Vagina (tissue), 2 donors: ENCODE results near the gene SORCS2.

ENCODE experiments used
- POLR2A ChIP-seq, 2 donors: fragments of 450-650 bp; IDR thresholded peaks; one replicate each; pipeline ENCODE4 v1.6.1; 2017; ENCODE audit warnings: antibody characterized with exemption in 2 of 2, mild to moderate bottlenecking in 2 of 2, moderate library complexity in 2 of 2
- POLR2AphosphoS5 ChIP-seq, 2 donors: sonication (generic); formaldehyde crosslinking; IDR thresholded peaks; one replicate each; pipeline ENCODE4 v1.9.0; 2017; ENCODE audit warnings: antibody characterized with exemption in 2 of 2, mild to moderate bottlenecking in 2 of 2, low read depth in 1 of 2; ENCODE audit not compliant: insufficient read depth in 1 of 2
- TF ChIP-seq, protein P1 (sequence below), 3 experiments: fragments of 450-650 bp in 2 of 3; fragments of 200-600 bp in 1 of 3; sonication (generic) in 1 of 3; IDR thresholded peaks; one replicate each; pipeline ENCODE4 v1.5.1; 2017 to 2019; ENCODE audit warnings: antibody characterized with exemption in 3 of 3, mild to moderate bottlenecking in 2 of 3, moderate library complexity in 2 of 3

- TF ChIP-seq POLR2A (IDR thresholded peaks at IDR 0.05), result no peak
- TF ChIP-seq, protein P1, sequence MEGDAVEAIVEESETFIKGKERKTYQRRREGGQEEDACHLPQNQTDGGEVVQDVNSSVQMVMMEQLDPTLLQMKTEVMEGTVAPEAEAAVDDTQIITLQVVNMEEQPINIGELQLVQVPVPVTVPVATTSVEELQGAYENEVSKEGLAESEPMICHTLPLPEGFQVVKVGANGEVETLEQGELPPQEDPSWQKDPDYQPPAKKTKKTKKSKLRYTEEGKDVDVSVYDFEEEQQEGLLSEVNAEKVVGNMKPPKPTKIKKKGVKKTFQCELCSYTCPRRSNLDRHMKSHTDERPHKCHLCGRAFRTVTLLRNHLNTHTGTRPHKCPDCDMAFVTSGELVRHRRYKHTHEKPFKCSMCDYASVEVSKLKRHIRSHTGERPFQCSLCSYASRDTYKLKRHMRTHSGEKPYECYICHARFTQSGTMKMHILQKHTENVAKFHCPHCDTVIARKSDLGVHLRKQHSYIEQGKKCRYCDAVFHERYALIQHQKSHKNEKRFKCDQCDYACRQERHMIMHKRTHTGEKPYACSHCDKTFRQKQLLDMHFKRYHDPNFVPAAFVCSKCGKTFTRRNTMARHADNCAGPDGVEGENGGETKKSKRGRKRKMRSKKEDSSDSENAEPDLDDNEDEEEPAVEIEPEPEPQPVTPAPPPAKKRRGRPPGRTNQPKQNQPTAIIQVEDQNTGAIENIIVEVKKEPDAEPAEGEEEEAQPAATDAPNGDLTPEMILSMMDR (IDR thresholded peaks at IDR 0.05), result no peak
- no peak for TF ChIP-seq POLR2AphosphoS5 (IDR thresholded peaks at IDR 0.05; ENCODE audit: insufficient read depth in 1 of 2, low read depth in 1 of 2)
Observed at GRCh38 chr4:7287918-7288280, 95.6 kb downstream of the SORCS2 start.
